Liver (tissue), 3 donors: Measurements from ENCODE around the gene RTL9.
"Not testable (repeated sequence)": the region's sequence is repeated elsewhere in the genome, so short reads cannot be mapped to it uniquely, and the experiment has no call there.

Experiments
- ATF3 ChIP-seq: IDR thresholded peaks from 2 replicates; pipeline ENCODE4 v1.6.1; 2016; ENCODE audit warnings: antibody characterized with exemption
- CTCF ChIP-seq: fragments of 150-350 bp; IDR thresholded peaks from 2 replicates; pipeline ENCODE4 v1.5.1; 2017; ENCODE audit warnings: improper control_type of control experiment, low read depth, low read length; ENCODE audit not compliant: missing input control
- EGR1 ChIP-seq, 2 donors: IDR thresholded peaks; 2 replicates each; pipeline ENCODE4 v1.6.1; 2016 to 2018; ENCODE audit warnings: antibody characterized with exemption in 2 of 2, low read depth in 2 of 2
- GABPA ChIP-seq, 2 donors: IDR thresholded peaks in 1 of 2; conservative IDR thresholded peaks in 1 of 2; 2 replicates each; pipeline ENCODE4 v1.6.1; 2016; ENCODE audit warnings: antibody characterized with exemption in 2 of 2, mild to moderate bottlenecking in 1 of 2, moderate library complexity in 1 of 2
- HNF4A ChIP-seq, 2 donors: conservative IDR thresholded peaks; 2 replicates each; pipeline ENCODE4 v1.6.1; 2016; ENCODE audit warnings: antibody characterized with exemption in 2 of 2, mild to moderate bottlenecking in 2 of 2
- JUND ChIP-seq, 2 donors: IDR thresholded peaks; 2 replicates each; pipeline ENCODE4 v1.6.1; 2016; ENCODE audit warnings: antibody characterized with exemption in 2 of 2
- MAX ChIP-seq: IDR thresholded peaks from 2 replicates; pipeline ENCODE4 v1.6.1; 2016; ENCODE audit warnings: antibody characterized with exemption
- RAD21 ChIP-seq, 2 donors: IDR thresholded peaks; 2 replicates each; pipeline ENCODE4 v1.6.1; 2016; ENCODE audit warnings: antibody characterized with exemption in 2 of 2, mild to moderate bottlenecking in 2 of 2
- REST ChIP-seq: IDR thresholded peaks from 2 replicates; pipeline ENCODE4 v1.6.1; 2016; ENCODE audit warnings: antibody characterized with exemption, mild to moderate bottlenecking
- RXRA ChIP-seq, 2 donors: IDR thresholded peaks; 2 replicates each; pipeline ENCODE4 v1.6.1; 2017 to 2018; ENCODE audit warnings: antibody characterized with exemption in 2 of 2, mild to moderate bottlenecking in 1 of 2
- SP1 ChIP-seq: IDR thresholded peaks from 2 replicates; pipeline ENCODE4 v1.6.1; 2018; ENCODE audit warnings: antibody characterized with exemption, mild to moderate bottlenecking
- TAF1 ChIP-seq: conservative IDR thresholded peaks from 2 replicates; pipeline ENCODE4 v1.6.1; 2016; ENCODE audit warnings: antibody characterized with exemption, mild to moderate bottlenecking
- YY1 ChIP-seq: IDR thresholded peaks from 2 replicates; pipeline ENCODE4 v1.6.1; 2016; ENCODE audit warnings: antibody characterized with exemption, mild to moderate bottlenecking
- ZBTB33 ChIP-seq: IDR thresholded peaks from 2 replicates; pipeline ENCODE4 v1.6.1; 2016; ENCODE audit warnings: antibody characterized with exemption
- donor health status: healthy.
- donor health status: healthy.

- TF ChIP-seq JUND (IDR thresholded peaks at IDR 0.05); RAD21 (IDR thresholded peaks at IDR 0.05); CTCF; YY1; HNF4A (conservative IDR thresholded peaks at IDR 0.05); MAX; GABPA (IDR thresholded peaks at IDR 0.05 in 1 of 2, conservative IDR thresholded peaks at IDR 0.05 in 1 of 2); EGR1 (IDR thresholded peaks at IDR 0.05; ENCODE audit: low read depth in 2 of 2); ATF3; ZBTB33; TAF1; REST; SP1; RXRA (IDR thresholded peaks at IDR 0.05): not testable (repeated sequence)
These were observed 47.6 kb downstream of the RTL9 start for GRCh38 chrX:110406250-110406649.
